Measurements from ENCODE around the gene HCRTR2.
A peak's percentile ranks its signal among the peaks of the same experiment; 100 is the strongest.
"Not testable (repeated sequence)": the region's sequence is repeated elsewhere in the genome, so short reads cannot be mapped to it uniquely, and the experiment has no call there.

The HCRTR2 gene

DNA sequence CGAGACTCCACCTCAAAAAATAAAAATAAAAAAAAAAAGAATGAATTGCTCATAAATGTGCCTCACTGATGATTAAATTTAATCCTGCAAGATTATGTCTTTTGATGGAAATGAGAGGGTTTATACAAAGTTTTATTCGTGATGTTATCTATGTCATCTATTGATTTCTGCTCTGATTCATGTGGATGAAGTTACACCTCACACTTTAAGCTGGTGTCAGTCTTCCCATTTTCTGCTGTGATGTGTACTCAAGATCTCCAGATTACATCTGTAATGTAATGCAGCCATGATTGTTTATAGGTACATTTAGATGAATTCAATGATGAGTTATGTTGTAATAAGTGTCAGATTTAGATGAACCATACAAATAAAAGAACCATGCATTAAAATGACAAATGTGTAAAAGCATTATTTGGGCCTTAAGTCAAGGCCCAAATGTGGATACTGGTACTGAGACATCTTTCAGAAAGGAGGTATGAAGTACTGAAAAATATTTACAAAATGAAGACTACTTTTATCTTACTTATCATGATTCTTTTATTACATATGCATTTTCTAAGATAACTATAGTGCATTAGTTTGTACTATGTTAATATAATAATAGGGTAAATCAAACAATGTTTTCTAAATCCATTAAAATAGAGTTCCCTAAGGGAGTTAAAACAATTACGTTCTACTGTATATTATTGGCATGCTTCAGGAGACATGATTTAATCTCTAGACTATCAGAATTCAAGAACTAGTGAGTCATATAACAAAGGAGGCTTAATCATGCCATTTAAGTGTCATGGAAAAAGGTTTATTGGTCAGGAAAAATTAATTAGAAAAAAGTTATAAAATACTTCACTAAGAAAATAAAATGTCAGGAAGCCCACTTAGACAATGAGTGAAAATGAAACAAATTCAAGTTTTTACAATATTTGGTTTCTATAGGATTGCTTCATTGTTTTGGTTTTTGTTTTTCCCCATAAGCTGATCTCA, 34.5 kb downstream of the HCRTR2 start:
- in situ Hi-C loops (cut with MboI; ENCODE audit: low pct_unique_long_range_greater_than_20kb, low sequenced_read_pairs), result no loop called here
- no peak for DNase-seq

DNA sequence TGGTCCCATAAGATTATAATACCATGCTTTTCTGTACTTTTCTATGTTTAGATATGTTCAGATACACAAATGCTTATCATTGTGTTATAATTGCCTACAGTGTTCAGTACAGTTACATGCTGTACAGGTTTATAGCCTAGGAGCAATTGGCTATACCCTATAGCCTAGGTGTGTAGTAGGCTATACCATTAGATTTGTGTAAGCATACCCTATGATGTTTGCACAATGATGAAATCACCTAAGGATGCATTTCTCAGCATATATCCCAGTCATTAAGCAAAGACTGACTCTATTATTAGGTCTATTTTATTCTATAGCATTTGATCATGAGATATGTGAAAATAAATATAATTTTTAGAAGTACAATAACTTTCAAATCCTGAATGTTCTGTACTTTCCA, 36.6 kb downstream of the HCRTR2 start:
- in situ Hi-C loops (cut with MboI; ENCODE audit: low pct_unique_long_range_greater_than_20kb, low sequenced_read_pairs), result no loop called here
- DNase-seq, result no peak

DNA sequence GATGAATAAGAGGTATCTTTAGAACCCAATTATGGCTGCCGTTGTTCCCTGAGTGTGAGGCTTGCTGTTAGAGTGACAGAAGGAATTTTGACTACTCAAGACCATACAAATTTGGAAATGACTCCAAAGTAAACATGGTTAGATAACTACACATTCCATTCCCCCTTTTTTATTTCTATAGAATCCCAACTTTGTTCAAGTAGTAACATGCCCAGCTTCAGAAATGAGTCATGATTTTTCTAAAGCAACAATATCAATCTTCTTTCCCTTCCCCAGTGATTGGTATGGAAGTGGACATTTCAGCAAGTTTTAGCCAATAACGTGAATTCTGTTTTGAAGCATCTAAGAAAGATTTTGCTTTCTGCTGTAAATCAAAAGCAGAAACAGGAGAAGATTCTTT, 37.8 kb downstream of the HCRTR2 start:
- DNase-seq, result no peak
- in situ Hi-C loops (cut with MboI; ENCODE audit: low pct_unique_long_range_greater_than_20kb, low sequenced_read_pairs), result no loop called here

DNA sequence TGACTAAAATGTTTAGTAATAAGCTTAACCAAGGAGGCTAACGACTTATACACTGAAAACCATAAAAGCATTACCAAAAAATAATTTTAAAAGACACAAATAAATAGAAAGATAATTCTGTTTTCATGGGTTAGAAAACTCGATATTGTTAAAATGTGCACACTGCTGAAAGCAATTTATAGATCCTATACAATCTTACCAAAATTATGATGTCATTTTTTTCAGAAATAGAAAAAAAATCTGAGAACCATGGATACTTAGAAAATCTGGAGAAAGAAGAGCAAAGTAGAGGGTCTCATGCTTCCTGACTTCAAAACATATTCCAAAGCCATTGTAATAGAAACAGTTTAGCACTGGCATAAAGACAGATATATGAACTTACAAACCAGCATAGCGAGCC, 46.6 kb downstream of the HCRTR2 start:
- no peak for DNase-seq
- in situ Hi-C loops (cut with MboI; ENCODE audit: low pct_unique_long_range_greater_than_20kb, low sequenced_read_pairs), result no loop called here

DNA sequence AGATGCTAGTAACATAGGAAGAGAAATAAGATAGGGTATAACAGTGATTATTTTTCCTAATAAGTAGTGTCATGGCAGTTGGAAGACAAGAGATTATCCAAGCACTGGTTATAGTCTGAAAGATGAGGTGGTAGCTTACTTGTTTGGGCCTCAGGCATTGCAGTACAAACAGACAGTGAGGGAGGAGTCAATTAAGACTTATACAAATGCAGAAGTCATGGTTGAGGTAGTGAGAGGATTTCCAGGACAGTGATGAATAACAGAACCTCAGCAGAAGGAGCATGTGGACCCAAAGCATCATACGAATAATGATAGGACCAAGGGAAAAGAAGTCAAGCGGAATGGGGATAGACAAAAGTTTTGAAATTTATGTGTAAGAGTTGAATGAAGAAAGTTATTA, 53.5 kb downstream of the HCRTR2 start:
- no peak for DNase-seq
- in situ Hi-C loops (cut with MboI; ENCODE audit: low pct_unique_long_range_greater_than_20kb, low sequenced_read_pairs), result no loop called here

DNA sequence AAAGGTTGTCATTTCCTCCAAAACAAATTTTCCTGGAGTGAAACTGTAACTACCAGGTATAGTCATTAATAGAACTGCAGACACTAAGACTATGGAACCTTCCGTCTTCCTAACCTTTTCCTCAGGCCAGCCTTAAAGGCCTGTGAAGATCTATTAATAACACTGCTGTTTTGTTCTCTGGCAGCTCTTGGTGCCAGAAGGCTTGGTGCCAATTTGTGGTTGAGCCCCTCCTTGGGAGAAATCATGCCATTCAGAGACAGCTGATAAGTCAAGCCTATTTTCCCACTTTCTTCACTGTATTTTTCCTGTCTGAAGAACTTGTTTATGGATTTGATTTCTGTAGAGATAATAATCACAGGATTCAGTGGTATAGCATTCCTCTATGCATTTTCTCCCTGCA, 64.8 kb downstream of the HCRTR2 start:
- DNase-seq, result no peak
- in situ Hi-C loops (cut with MboI; ENCODE audit: low pct_unique_long_range_greater_than_20kb, low sequenced_read_pairs), result no loop called here

DNA sequence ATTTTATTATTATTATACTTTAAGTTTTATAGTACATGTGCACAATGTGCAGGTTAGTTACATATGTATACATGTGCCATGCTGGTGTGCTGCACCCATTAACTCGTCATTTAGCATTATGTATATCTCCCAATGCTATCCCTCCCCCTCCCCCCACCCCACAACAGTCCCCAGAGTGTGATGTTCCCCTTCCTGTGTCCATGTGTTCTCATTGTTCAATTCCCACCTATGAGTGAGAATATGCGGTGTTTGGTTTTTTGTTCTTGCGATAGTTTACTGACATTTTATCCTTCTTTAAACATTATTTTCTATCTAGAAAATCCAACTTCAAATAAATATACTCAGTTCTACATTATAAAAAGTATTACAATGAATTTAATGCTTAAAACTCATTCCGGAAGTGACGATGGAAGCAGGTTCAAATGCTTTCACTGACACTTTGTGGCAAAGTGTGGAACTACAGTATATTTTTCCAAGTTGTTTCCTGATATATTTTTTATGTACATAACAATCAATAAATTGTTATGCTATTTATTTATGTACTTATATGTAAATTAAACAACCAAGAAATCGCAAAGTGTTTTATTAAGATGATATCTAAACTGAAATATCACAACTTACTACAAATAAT, 66.8 kb downstream of the HCRTR2 start:
- DNase-seq, result peak; percentile 42
- in situ Hi-C loops (cut with MboI; ENCODE audit: low pct_unique_long_range_greater_than_20kb, low sequenced_read_pairs), result not testable (repeated sequence)

DNA sequence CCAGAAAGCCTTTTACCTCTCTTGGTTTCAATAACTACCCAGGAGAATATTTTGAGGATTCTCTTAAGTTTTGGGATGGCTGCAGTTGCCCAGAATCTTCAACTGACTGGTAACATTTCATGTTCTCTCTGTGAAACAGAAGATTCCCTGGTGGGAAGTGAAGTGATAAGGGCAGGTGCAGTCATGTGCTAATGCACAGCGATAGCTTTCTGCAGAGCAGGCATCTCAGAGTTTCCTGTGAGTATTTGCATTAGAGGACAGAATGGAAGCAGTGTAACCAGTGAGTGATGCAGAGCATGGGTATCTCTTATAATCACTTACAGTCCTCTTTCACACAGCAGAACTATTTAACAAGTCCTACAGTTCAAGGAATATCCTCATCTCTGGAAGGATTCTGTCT, 76.1 kb downstream of the HCRTR2 start:
- DNase-seq, result no peak
- in situ Hi-C loops (cut with MboI; ENCODE audit: low pct_unique_long_range_greater_than_20kb, low sequenced_read_pairs), result no loop called here

DNA sequence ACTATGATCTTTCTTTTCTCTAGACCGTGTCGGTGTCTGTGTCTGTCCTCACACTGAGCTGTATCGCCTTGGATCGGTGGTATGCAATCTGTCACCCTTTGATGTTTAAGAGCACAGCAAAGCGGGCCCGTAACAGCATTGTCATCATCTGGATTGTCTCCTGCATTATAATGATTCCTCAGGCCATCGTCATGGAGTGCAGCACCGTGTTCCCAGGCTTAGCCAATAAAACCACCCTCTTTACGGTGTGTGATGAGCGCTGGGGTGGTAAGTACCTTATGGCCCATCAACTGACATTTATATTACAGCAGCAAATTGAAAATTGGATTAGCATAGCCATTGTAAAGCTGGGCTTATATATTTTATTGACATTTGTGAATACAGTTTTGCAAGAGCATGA, 80.8 kb downstream of the HCRTR2 start:
- in situ Hi-C loops (cut with MboI; ENCODE audit: low pct_unique_long_range_greater_than_20kb, low sequenced_read_pairs), result no loop called here
- DNase-seq, result no peak

DNA sequence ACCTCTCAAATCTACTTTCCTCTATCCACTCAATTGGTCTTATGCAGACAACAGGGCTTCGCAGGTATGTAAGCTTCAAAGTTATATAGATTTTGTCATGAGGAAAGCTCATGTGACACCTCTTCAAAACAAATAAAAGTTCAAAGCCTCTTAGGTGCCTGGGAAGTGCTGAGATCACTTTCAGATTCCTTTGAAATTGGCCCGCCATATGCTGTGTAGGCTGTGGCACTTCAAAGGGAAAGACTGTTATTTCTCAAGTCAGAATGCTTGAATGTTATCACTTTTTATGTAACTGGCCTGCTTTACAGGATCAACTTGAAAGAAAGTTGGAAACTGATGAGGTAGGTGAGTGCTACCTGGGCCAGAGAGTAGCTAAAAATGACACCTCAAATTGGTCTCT, 85.9 kb downstream of the HCRTR2 start:
- no peak for DNase-seq
- in situ Hi-C loops (cut with MboI; ENCODE audit: low pct_unique_long_range_greater_than_20kb, low sequenced_read_pairs), result no loop called here

DNA sequence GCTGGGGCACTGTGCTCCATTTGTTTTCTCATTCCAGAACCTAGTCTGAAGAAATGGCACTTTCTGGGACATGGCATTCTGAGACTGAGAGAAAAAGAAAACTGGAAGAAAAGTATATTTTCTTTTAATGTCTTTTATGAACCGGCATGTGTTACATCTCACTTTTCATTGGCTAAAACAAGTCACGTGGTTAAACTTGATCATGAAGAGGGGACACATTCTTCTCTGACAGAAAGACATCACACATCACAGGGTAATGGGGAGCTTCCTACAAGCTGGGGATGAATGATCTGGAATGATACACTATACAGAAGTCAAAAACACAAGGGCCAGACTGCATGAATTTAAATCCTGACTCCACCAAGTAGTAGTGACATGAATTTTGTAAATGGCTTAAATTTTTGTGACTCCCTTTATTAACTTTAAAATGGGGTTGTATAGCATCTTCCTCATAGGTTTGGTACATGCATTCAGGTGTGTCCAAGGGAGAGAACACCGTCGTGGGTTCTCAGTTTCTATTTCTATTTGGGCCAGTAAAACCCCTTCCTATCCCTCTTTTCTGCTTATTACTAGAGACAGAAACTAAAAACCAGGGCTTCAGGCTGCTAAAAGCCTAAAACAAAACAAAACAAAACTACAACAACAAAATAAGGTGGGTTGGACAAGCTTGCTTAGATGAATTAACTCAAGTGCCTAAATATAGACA, 91.2 kb downstream of the HCRTR2 start:
- in situ Hi-C loops (cut with MboI; ENCODE audit: low pct_unique_long_range_greater_than_20kb, low sequenced_read_pairs), result no loop called here
- no peak for DNase-seq

DNA sequence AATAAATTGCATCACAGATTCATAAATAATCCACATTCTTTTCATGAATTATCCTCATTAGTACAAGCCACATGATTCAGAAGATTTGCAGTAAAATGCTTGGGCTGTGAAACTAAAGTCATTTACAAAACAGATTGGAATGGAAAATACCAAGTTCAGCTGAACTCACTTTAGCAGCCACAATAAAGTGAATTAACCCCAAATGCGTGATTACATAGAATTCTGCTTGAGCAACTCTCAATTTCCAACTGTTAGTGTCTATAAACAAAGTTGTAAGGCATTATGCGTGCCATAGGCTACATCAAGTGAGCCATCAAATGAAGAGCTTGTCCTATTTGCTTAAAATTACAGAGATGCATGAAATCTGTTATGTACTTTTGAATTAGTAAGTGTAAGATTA, 92.6 kb downstream of the HCRTR2 start:
- in situ Hi-C loops (cut with MboI; ENCODE audit: low pct_unique_long_range_greater_than_20kb, low sequenced_read_pairs), result no loop called here

DNA sequence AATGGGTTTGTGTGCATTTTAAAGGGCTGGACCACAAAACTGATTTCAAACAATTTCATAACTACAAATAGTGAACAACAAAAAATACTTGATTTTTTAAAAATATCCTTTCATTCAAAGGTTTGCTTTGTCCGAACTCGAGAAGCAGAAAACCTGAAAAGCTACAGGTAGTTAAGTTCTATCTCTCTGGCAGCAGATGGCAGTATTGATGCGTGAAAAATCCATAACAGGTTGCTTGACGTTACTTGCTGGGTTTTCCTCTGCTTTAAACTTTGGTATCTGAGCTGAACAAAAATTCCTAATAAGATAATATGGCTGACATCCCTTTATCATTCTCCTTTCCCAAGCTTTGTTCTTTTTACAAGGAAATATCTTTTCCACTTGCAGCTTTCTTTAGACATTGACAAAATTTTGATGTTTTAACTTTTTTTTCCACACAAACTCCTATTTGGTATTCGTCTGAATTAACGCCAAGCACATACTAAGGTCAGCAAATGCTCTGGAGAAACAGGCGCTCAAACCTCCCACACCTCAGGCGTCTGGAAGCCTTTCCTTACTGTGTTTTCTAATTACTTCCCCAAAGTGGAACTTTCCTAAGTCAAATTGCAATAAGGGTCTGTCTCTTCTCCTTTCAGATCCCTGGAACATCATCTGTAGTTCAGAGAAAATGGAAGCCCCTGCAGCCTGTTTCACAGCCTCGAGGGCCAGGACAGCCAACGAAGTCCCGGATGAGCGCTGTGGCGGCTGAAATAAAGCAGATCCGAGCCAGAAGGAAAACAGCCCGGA, 102.6 kb downstream of the HCRTR2 start:
- in situ Hi-C loops (cut with MboI; ENCODE audit: low pct_unique_long_range_greater_than_20kb, low sequenced_read_pairs), result no loop called here
- peak; percentile 33 for DNase-seq

More for the DNA sequence above, 92.6 kb downstream of the HCRTR2 start:
- no peak for DNase-seq

DNA sequence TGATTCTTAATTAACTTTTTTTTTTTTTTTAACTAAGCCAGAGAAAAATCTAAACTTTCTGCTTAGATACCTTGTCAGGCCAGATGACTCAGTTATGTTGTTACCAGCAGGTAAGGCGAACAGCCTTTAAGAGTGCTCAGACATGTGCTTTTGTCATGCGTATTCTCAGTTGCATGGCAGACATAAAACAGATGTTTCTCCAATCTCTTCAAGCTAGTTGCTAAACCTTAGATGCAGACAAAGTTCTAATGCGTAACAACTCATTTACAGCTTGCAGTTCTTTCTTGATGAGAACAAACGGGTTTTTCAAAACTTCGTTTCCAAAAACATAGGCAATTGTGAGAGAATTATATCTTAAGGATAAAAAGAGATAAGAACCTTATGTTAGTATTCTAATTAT, 103.3 kb downstream of the HCRTR2 start:
- in situ Hi-C loops (cut with MboI; ENCODE audit: low pct_unique_long_range_greater_than_20kb, low sequenced_read_pairs), result no loop called here

DNA sequence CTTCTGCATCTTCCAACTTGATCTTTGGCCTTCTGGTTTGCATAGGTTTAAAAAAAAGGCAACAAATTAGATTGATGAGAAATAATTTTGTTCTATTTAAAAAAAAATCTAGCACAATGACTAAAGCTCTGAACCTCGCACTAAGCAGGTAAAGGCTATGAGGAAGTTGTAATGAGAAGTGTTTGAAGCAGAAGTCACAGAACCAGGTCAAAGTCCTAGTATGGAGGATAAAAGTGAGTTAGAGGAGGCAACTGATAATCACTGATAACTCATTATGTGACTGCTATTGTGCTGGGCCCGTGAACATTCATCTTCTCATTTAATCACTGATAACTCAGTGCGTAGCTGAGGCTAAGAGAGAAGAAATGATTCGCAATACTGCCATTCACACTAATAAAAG, 106.9 kb downstream of the HCRTR2 start:
- no peak for DNase-seq
- in situ Hi-C loops (cut with MboI; ENCODE audit: low pct_unique_long_range_greater_than_20kb, low sequenced_read_pairs), result no loop called here

More for the DNA sequence above, 103.3 kb downstream of the HCRTR2 start:
- no peak for DNase-seq

DNA sequence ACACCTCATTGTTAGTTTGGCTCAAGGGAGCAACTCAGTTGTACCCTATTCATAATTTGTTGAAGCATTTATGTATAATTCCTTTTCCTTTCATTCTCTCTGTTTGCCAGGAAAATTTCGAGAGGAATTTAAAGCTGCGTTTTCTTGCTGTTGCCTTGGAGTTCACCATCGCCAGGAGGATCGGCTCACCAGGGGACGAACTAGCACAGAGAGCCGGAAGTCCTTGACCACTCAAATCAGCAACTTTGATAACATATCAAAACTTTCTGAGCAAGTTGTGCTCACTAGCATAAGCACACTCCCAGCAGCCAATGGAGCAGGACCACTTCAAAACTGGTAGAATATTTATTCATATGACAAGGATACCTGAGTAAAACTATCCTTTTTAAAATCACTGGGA, 107.8 kb downstream of the HCRTR2 start:
- in situ Hi-C loops (cut with MboI; ENCODE audit: low pct_unique_long_range_greater_than_20kb, low sequenced_read_pairs), result no loop called here
- DNase-seq, result no peak

DNA sequence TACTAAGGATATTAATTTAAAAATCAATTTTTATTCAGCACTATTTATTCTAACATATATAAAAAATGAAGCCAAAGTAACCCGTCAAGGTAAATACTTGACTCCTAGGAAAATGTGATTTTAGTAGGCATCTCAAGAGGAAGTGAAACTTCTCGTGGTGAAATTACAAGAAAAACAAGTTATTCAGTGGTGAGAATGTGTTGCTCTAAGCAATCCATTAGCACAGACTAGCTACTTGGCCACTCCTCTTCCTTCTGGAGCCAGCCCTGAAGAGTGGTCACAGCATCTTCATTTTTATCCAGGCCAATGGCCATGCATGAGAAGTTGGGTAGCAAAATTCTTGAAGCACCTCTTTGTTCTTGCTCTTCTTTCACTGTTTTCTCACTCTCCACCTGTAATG, 112.5 kb downstream of the HCRTR2 start:
- in situ Hi-C loops (cut with MboI; ENCODE audit: low pct_unique_long_range_greater_than_20kb, low sequenced_read_pairs), result no loop called here
- DNase-seq, result no peak

DNA sequence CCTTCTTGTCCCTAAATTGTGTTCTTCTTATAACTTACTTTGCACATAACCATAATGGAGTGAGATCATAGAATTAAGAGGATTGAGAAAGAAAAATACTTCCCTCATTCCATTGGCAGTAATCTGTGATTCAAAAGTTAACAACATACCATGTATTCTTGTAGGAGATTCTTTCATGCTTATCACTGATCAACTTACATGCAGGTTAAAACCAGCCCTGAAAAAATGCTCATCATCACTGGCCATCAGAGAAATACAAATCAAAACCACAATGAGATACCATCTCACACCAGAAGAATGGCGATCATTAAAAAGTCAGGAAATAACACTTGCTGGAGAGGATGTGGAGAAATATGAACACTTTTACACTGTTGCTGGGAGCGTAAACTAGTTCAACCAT, 116.4 kb downstream of the HCRTR2 start:
- in situ Hi-C loops (cut with MboI; ENCODE audit: low pct_unique_long_range_greater_than_20kb, low sequenced_read_pairs), result no loop called here
- no peak for DNase-seq

DNA sequence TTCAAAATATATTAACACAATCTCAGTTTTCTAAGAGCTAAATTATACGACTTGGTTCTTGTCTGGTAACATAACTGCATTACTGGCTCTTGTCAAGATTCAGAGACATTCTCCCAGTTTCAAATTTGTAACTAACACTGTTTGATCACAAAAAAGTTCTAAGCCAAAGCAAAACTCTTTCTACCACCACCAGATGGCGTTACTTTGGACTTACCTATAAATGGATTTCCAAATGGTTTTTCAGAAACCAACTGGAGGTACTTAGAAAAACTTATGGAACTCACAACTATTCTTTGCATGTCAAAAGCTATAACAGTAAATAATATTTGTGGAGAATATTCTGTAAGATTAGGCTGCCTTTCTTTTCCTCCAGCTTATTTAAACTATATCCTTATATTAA, 118.8 kb downstream of the HCRTR2 start:
- in situ Hi-C loops (cut with MboI; ENCODE audit: low pct_unique_long_range_greater_than_20kb, low sequenced_read_pairs), result no loop called here
- peak; percentile 9 for DNase-seq

Data from KBM-7 (cell line).